ENCODE results near the gene PKMYT1.

- TF ChIP-seq CTCF (optimal IDR thresholded peaks at IDR 0.05 in 1 of 3, IDR thresholded peaks at IDR 0.05 in 1 of 3, conservative IDR thresholded peaks at IDR 0.05 in 1 of 3; ENCODE audit: extremely low read depth in 1 of 3, insufficient read depth in 2 of 3, low read length in 3 of 3) (no peak), EZH2 (IDR thresholded peaks at IDR 0.05; ENCODE audit: low read length) (no peak)
Observed at GRCh38 chr16:3013998-3014690, 33.9 kb upstream of the PKMYT1 start.
